Measurements from ENCODE around the gene ALOX5. TPM values are rescaled to one million over a fixed set of nuclear protein-coding genes. Genes with fewer than 3 reads are reported as not detected.

The ALOX5 gene
- total RNA-seq, 3 donors from 2014 or later = 8.2 to 14.9 (median 14.3) TPM

GRCh38 chr10:45399113-45399512 is 25.1 kb downstream of the ALOX5 start:
- Histone ChIP-seq H3K36me3 (ENCODE audit: low read depth) (no peaks in the 10 kb centered on the region), H3K4me3 (no peak overlapping the region), H3K4me1 (ENCODE audit: low read depth) (no peaks in the 10 kb centered on the region), H3K9me3 (no peaks in the 10 kb centered on the region)
- TF ChIP-seq CTCF (IDR thresholded peaks at IDR 0.05) = no peak
- intact Hi-C loops (cut with DNase I, micrococcal nuclease) = no loop called here
- no peak for ATAC-seq
- no peak for DNase-seq

GRCh38 chr10:45403151-45403550 is 29.1 kb downstream of the ALOX5 start:
- Histone ChIP-seq H3K4me3 (no peak overlapping the region), H3K36me3 (ENCODE audit: low read depth) (no peaks in the 10 kb centered on the region), H3K4me1 (ENCODE audit: low read depth) (no peaks in the 10 kb centered on the region), H3K9me3 (no peaks in the 10 kb centered on the region)
- DNase-seq (no peak), ATAC-seq (no peak)
- intact Hi-C loops (cut with DNase I, micrococcal nuclease) = no loop called here
- TF ChIP-seq CTCF (IDR thresholded peaks at IDR 0.05) = no peak

DNA sequence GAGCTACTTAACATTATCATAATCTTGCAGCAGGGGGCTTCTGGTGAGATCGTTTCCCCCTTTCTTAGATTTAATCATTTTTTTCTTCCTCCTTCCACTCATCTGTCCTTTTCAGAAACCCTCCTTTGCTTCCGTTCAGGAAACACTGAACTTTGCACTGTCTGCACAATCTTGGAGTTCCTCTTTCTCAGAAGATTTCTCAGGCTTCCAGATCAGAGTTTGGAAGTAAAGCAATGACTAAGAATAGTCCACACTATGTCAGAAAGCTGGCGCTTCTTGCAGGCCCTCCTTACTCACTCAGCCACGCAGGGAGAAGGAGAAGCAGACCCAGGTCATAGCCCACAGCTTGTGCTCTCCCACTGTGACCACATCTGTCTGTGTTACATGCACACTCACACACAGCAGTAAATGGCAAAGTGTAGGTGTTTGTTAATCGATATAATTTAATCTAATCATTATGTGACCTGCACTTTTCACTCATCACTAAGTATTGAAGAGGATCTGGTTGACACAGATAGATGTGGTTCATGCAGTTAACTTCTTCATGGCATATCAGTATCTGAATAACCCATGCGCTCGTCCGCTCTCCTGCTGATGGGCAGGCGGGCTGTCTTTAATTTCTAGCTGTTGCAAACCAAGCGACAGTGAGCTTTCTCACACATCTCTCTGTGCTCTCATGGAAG is 30.2 kb downstream of the ALOX5 start:
- Histone ChIP-seq H3K4me3 (no peak overlapping the region), H3K9me3 (no peaks in the 10 kb centered on the region), H3K36me3 (ENCODE audit: low read depth) (no peaks in the 10 kb centered on the region), H3K4me1 (ENCODE audit: low read depth) (no peaks in the 10 kb centered on the region)
- no peak for TF ChIP-seq CTCF (IDR thresholded peaks at IDR 0.05)
- intact Hi-C loops (cut with DNase I, micrococcal nuclease) = no loop called here
- ATAC-seq (peak; percentile 75), DNase-seq (peak in 1 of 3 donors; percentile 35)

- TF ChIP-seq CTCF (IDR thresholded peaks at IDR 0.05) = no peak
- no peaks in the 10 kb centered on the region for H3K9me3 ChIP-seq
These were observed 30.7 kb downstream of the ALOX5 start for GRCh38 chr10:45404770-45405120.

DNA sequence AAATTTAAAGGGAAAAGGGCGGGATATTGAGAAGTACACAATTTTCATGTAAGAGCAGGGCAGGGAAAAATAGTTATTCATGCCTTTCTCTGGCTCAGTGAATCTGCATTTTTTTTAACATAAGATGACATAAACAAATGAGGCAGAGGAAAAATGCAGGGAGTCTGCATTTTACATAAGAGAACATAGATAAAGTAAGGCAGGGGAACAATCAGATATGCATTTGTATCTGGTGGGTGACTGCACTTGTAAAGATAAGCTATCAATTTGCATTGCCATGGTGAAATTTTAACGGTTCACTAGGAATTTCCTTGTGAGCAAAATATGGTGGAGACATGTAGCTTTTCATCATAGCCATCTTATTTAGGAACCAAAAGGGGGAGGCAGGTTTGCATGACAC is 33.5 kb downstream of the ALOX5 start:
- intact Hi-C loops (cut with DNase I, micrococcal nuclease) = no loop called here
- ATAC-seq (no peak), DNase-seq (no peak)
- no peaks in the 10 kb centered on the region for H3K9me3 ChIP-seq
- no peak for TF ChIP-seq CTCF (IDR thresholded peaks at IDR 0.05)
- H3K4me1 ChIP-seq (ENCODE audit: low read depth) = no peaks in the 10 kb centered on the region
- H3K36me3 ChIP-seq (ENCODE audit: low read depth) = no peaks in the 10 kb centered on the region
- no peak overlapping the region for H3K4me3 ChIP-seq

More at GRCh38 chr10:45404770-45405120, 30.7 kb downstream of the ALOX5 start:
- DNase-seq = no peak
- no peak for ATAC-seq
- Histone ChIP-seq H3K36me3 (ENCODE audit: low read depth) (no peaks in the 10 kb centered on the region), H3K4me1 (ENCODE audit: low read depth) (no peaks in the 10 kb centered on the region), H3K4me3 (no peak overlapping the region)
- intact Hi-C loops (cut with DNase I, micrococcal nuclease) = no loop called here
